Measurements from ENCODE around the gene ANO1.
A peak's percentile ranks its signal among the peaks of the same experiment; 100 is the strongest.

ANO1 gene

GRCh38 chr11:70099578-70100279 is 21.6 kb downstream of the ANO1 start:
- DNase-seq = no peak

- DNase-seq = no peak
Measured at GRCh38 chr11:70100280-70100603, 22.1 kb downstream of the ANO1 start.

DNA sequence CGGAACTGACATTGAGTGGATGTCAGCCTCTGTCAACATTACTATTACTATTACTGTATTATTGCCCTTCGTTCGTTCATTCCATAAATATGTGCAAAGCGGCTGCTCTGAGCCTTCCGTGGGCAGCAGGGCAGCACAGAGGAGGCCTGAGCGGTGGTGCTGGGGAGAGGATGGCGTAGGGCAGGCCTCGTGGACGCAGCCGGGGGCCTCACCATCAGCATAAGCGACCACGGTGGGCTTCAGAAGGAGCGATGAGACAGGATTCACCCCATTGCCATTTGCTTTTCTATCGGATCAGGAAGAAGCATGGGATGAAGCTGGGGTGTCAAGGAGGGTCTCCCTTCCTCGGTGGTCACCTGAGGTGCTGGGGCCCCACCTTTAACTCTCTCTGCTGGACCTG is 22.7 kb downstream of the ANO1 start:
- DNase-seq = no peak

DNA sequence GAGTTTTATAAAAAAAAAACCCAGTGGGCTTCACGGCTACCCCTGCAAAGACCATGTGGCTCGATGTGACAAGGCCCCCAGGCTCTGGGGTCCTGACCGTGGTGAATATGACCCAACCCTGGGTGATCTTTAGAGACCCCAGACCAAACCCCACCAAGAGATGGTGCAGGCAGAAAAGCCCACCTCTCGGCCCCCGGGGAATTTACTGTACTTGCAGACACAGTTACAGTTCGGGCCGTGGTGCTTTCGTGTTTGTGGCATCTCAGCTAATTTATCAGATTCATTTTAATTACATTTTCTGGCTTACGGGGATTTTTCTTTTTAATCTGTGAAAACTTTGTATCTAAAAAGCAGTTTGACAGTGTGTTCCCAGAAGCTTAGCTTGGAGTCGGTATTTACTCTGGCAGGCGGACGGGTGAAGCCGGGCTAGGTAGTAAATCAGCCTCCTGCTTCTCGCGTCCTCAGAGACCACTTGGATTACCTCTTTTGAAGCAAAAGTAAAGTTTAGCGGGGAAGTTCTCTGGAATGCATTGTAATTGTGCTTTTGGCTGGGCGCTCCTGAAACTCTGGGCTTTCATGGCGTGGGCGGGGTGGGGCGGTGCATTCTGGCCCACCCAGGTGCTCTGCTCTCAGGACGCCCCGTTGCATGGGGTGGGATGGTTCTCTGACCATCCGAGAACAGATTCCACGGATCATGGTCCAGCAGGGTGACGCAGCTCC is 25.3 kb downstream of the ANO1 start:
- DNase-seq = no peak

- no peak for DNase-seq
Measured at GRCh38 chr11:70104419-70104818, 26.3 kb downstream of the ANO1 start.

GRCh38 chr11:70104961-70105360 is 26.8 kb downstream of the ANO1 start:
- no peak for DNase-seq

- no peak for DNase-seq
Measured at GRCh38 chr11:70105369-70105754, 27.2 kb downstream of the ANO1 start.

- no peak for DNase-seq
Measured at GRCh38 chr11:70105755-70106571, 27.8 kb downstream of the ANO1 start.

DNA sequence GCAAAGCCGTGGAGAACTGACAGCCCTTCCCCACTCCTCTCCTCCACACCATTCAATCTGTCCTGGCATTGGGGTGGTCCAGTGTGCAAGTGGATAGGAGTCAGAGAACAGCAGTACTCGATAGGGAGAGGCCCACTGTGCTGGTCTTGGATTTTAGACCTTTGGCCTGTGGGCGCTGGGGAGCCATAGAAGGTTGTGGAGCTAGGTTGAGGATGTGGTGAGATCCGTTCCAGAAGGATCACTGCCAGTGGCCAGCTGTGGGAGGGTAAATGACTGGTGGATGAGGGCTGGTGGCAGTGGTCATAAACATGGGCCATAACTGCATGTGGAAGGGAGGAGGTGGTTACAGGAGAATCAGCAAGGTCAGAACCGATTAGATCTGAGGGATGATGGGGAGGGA is 28.6 kb downstream of the ANO1 start:
- DNase-seq = no peak

GRCh38 chr11:70107191-70107590 is 29.1 kb downstream of the ANO1 start:
- no peak for DNase-seq

- no peak for DNase-seq
Measured at GRCh38 chr11:70107756-70108155, 29.6 kb downstream of the ANO1 start.

DNA sequence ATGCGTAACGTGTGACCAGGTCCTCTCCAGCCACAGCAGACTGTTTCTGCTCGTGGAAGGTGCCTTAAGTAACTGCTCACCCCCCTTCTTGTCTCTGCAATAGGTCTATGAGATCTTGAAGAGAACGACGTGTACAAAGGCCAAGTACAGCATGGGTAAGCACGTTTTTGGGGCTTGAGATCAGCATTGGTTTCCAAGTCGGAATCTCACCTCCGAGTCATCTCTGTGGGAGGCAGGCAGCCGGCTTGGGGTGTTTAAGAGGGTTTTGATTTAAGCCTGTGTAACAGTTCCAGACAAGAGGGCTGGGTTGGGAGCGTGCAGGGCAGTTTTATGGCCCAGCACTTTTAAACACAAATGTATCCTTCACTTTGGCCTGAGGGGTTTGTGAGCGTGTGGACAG is 30.1 kb downstream of the ANO1 start:
- DNase-seq = no peak

DNA sequence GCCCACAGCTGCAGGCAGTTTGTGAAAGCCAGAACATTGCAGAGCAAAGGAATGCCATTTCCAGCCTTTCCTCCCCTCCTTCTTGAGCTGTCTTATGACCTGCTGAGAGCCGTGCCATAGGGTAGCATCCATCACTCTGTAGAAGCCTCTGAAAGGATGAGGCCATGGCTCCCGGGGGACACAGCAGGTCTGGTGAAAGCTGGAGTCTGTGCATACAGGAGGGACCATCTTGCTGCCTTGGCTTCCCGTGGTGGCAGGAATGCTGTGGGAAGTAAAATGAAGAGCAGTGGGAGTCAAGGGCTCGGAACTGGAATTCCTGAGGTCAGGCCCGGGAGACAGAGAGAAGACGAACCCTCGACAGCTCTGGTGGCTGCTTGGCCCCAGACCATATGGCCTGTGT is 30.9 kb downstream of the ANO1 start:
- no peak for DNase-seq

GRCh38 chr11:70109903-70110302 is 31.8 kb downstream of the ANO1 start:
- no peak for DNase-seq

GRCh38 chr11:70110538-70111055 is 32.5 kb downstream of the ANO1 start:
- no peak for DNase-seq

DNA sequence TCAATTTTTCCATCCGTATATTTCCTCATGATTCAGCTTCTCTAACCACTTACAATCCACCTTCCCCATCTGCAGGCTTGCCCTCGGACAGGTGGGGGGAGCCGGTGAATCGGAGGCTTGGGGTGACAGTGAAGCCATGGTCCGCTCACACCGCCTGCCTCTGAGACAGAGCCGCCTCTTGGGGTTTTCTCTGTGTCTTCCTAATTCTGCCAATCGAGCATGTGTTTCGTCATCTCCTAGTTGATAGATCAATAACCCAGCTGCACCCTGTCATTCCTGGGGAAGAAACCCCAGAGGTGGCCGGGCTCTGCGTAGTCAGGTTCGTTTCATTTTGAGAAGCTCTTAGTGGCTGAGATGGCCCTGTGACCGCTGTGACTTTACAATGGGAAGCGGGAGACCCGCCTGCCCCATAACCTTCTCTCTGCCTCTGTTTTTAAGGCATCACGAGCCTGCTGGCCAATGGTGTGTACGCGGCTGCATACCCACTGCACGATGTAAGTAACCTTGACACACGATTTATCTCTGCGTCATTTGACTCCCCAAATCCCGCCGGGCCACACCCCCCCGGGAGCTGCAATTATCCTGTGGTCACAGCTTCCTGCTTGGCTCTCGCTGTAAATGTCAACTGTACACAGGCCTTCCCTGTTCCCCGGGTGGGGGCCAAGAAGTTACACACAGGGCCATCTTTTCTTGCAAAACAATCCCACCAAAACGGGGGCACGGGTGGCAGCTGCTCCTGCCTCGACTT is 33.3 kb downstream of the ANO1 start:
- peak; percentile 26 for DNase-seq

DNA sequence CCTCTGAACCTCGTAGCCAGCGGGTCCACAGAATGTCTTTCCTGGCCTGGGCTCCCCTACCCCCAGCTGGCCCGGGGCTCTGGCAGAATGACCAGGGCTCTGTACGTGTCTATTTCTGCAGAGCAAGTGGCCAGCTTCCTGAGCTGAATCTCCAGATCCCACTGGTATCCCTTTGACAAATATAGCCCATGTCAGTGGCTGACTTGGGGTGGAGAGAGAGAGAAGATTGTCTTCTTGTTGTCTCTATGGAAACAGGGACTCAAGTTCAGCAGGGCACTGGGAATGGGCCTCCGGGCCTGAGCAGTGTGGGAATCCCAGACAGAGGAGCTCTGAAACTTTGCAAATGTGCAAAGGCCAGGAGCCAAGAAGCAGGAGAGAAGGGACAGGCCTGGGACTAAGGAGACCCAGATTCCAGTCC is 33.9 kb downstream of the ANO1 start:
- DNase-seq = no peak

DNA sequence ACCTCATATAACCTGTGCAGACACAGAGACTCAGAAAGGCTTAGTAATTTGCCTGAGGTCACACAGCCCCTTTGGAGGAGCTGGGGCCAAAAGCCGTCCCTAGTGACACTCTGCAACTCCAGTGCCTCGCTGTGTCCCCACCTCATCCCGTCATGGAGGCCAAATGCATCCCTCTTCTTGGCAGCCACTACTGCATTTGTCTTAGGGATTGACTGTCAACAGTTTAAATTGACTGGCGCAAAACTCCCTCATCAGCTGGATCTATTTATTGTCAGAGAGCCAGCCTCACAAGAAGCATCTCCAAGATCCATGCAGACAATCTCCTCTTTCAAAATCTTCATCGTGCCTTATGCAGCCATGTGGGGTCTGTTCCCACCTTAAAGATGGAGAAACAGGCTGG is 35.7 kb downstream of the ANO1 start:
- no peak for DNase-seq

DNA sequence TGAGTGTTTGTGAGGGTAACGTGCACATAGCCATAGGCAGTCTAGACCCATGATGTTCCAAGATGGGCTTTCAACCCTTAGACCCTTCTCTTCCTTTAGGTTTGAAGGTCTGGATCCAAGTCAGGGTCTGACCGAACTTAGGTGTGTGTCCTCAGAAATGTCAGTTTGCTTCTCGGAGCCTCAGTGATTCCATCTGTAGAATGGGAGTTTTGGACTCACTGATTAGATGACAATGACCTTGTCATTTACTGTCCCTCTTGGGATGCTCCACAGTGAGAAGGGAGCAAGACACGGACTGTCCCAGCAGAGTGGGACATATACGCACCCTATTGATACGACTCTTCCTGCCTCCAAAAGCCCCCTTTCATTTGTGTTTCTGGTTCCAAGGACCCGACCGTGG is 37.7 kb downstream of the ANO1 start:
- no peak for DNase-seq

DNA sequence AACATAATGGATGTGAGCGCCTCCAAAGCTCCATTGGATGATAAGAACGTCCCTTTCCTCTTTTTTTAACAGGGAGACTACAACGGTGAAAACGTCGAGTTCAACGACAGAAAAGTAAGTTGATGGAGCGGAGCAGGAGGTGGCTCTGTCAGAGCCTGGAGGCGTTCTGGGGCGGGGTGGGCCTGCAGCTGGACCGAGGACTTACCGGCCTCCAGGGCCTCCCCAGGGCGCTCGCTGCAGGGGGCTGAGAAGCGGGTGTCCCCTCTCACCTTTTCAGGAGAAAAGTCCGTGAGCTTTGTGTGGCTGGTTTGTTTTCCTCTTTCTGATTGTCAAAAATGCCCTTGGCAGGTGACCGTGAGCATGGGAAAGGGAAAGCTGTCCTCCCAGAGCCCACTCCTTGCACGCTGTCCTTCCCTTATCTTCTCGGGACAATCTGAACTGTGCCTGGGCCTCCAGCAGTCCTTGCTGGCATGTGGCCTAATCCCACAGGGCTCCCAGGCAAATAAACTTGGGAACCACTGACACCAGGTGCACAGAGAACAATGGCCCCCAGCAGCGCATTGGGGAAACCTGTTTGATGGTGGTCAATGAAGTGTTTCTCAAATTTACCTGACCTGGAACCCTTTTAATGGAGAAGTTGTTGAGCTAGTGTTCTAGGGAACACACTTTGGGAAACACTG is 38.4 kb downstream of the ANO1 start:
- no peak for DNase-seq

DNA sequence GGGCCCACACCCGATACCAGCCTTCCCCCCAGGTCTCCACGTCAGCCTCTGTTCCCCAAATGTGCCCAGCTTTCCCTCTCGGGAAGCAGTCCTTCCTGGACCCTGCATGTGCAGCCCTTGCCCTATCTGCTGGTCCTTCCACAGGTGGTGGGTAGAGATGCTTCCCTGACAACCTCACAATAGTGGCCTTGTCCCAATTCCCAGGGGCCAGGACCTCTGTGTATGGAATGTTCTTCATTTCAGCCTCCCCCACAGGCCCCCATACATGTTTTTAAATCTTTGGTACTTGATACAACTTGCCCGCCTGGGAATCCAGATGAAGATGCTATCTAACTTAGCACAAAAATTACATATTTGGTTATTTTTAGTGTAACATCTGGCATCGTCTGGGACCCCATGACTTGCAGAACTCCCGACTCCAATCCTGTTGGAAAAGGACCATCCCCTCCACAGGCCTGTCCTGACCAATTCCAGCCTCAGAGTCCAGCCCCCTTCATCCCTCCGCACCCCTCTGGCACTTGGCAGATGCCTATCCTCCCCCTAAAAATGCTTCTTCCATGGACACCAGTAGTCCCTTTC is 39.5 kb downstream of the ANO1 start:
- no peak for DNase-seq

GRCh38 chr11:70118642-70119041 is 40.5 kb downstream of the ANO1 start:
- DNase-seq = no peak
